NCI-H345 (cell line): Measurements from ENCODE around the gene UBE2V1.
"Not testable (repeated sequence)": the region's sequence is repeated elsewhere in the genome, so short reads cannot be mapped to it uniquely, and the experiment has no call there.

Experiments
- DNase-seq: peaks from one replicate; lab custom pipeline; 2025; lab: John Stamatoyannopoulos, UW

UBE2V1 gene

GRCh38 chr20:50115041-50115512 is 2.1 kb upstream of the UBE2V1 start:
- no peak for DNase-seq

GRCh38 chr20:50113420-50114224 is 672 bp upstream of the UBE2V1 start:
- peak; percentile 35 for DNase-seq

GRCh38 chr20:50111829-50112495 is 988 bp downstream of the UBE2V1 start:
- DNase-seq: no peak

DNA sequence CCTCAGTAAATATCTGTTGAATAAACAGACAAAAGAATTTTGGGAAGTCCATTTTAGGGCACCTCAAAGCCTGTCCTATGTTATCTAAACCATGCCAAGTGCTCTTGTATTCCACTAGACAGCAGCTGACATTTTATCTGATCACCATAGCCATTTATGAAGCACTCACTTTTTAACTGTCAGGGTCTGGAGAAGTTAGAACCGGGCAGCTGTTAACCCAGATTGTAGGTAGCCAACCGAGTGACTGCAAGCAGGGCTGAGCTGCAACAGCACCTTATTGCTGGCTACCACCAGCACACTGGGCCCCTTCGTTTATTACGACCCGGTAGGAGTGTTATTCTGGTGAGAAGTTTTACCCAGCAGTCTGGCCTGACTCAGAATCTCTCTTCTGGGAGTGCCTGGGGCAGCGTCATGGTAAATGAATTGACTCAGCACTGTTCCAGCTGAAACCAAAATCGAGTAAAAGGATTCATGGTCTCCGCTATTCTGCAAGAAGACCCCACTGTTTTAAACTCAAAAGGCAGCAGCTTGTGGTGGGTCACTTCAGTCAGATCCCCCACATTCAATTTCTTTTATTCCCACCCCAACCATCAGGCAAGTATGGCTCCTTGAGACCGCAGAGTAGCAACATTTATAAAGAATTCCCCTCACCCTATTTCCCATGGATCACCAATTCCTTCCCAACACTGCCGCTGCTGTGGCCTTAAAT is 1.7 kb downstream of the UBE2V1 start:
- DNase-seq: no peak

DNA sequence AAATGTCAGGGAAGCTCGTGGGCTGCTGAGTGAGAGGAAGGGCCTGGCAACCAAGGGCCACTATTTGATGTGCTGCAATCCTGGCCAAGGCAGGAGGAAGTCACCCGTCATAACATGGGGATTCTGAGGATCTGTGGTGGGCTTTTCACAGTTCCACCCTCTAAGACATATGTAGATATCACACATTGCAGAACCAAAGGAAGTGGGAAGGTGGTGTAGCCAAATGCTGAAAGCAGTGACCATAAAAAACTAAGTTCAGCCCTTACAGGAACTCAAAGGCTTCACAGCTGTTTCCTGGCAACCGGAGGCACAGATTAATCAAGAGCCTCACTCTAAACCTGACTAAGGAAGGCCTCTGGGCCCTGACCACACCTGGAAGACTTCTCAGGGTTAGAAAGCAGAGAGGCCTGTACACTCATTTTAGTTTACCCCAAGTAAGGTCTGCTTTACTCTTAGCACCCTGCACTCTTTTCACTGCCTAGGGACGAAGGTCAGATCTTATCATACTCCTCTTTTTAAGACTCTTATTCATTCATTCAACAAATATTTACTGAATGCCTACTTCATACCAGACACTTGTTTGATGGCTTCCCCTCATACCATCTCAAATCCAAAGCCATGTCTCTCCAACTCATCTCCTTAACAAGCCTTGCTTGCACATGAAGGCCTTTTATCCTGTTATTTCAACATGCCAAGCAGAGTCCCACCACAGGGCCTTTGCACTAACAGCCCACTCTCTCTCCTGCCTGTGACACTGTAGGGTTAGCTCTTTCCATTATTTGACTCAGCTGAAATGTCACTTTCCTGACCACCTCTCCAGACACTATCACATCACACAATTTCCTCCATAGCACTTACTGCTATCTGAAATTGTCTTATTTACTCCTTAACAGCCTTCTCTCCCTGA is 2.6 kb downstream of the UBE2V1 start:
- no peak for DNase-seq

GRCh38 chr20:50108556-50109235 is 4.3 kb downstream of the UBE2V1 start:
- DNase-seq: no peak

DNA sequence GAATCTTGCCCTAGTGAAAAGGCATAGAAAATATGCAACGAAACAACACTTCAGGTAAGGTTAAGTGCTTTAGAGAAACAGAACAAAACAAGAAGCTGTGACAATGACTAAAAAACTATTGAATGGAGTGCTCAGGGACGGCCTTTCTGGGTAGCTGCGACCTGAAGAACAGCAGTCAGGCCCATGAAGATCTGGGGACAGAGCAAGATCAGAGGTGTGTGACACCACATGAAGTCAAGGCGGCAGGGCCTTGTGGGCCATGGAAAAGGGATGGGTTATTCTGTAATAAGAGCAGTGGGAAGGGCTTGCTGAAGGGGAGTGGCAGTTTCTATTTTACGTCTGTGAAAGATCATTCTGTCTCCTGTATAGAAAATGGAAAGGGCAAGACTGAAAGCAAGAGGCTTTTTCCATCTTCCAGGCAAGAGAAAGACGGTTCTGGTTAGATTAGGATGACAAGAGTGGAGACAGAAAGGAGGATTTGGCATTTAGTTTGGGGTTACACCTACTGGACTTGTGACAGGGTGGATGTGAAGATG is 5.1 kb downstream of the UBE2V1 start:
- DNase-seq: no peak

DNA sequence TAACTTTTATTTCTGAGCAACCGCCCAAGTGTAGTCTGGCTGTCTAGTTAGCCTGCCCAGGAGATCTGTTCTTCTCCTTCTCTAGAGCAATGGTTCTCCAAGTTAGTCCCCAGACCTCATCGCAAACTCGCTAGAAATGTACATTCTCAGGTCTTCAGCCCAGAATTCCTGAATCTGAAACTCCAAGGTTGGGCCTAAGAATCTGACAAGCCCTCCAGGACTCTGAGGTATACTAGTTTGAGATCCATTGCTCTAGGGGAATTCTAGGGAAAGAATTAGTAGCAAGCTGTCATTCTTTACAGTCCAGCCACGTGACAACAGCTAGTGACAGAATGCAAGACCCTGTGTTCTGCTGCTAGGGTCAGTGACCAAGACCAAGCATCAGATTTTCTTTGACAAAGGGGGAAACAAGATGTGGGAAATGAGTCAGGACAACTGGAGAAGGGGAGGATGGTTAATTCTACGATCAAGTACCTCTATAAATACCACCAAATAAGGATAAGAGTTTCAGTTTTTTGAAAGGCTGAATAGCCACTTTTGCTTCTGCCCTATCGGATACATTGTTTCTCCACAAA is 5.8 kb downstream of the UBE2V1 start:
- DNase-seq: no peak

GRCh38 chr20:50106669-50107068 is 6.3 kb downstream of the UBE2V1 start:
- DNase-seq: not testable (repeated sequence)

- not testable (repeated sequence) for DNase-seq
Measured at GRCh38 chr20:50103464-50104107, 9.4 kb downstream of the UBE2V1 start.

DNA sequence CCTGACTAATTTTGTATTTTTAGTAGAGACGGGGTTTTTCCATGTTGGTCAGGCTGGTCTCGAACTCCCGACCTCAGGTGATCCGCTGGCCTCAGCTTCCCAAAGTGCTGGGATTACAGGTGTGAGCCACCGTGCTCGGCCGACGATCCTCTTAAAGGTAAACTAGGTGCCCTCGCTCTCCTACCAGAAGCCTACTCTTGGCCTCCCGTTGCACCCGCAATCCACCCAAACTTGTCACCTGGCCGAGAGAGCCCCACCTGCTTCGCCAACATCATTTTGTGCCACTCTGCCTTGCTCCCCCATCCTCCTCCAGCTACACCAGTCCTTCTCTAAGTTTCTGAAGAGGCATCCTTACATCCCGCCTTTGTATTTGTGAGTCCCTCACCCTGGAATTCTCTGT is 10.4 kb downstream of the UBE2V1 start:
- DNase-seq: not testable (repeated sequence)

DNA sequence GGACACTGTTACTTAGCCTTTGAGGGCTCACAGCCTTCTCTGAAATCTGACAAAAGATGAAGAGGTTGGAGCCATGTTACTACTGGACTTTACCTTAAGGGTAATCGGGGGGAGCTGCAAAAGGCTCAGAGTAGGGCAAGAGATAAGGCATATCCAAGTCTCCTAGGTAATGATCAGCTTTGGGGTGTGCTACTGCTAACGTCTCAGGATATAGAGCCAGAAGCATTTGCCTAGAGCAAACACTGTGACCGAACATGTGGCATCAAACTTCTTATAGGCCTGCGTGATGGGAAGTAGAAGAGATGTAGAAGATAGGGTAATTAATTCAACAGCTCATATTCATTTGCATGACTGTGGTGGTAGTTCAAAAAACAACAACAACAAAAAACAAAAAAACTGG is 11.1 kb downstream of the UBE2V1 start:
- DNase-seq: no peak

- DNase-seq: no peak
Measured at GRCh38 chr20:50101281-50101680, 11.7 kb downstream of the UBE2V1 start.

DNA sequence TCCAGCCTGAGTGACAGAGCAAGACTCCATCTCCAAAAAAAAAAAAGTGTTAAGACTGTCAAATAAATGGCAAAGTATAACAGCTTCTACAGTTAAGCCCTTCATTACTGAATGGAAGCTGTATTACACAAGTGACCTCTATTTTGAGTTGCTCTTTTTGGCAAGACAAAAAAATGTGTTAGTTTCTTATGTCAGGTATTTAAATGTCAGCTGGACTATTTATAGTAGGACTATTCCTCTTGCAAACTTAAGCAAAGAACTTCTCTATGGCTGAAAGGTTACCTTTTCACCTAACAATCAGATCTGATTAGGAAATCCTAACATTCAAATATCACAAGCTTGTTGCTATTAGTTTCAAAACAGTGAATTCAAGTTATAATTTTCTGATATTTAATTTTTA is 12.4 kb downstream of the UBE2V1 start:
- no peak for DNase-seq

GRCh38 chr20:50099565-50099991 is 13.4 kb downstream of the UBE2V1 start:
- no peak for DNase-seq

GRCh38 chr20:50099113-50099512 is 13.8 kb downstream of the UBE2V1 start:
- DNase-seq: no peak

GRCh38 chr20:50098259-50098658 is 14.7 kb downstream of the UBE2V1 start:
- DNase-seq: no peak

DNA sequence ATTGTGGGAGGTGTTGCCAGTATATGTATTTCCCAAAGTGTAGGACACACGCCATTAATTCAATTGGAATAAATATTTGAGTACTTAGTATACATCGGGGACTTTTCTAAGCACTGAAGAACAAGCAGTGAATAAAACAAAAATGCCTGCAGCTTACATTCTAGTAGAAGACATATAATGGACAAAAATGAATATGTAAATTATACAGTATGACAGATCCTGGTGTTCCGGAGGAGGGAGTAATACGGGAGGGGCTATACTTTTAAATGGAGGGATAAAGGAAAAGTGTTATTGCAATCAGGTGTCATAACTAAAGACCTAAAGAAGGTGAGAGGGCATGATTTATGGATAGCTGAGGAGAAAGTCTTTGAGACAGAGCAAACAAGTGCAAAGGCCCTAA is 15.1 kb downstream of the UBE2V1 start:
- DNase-seq: no peak

DNA sequence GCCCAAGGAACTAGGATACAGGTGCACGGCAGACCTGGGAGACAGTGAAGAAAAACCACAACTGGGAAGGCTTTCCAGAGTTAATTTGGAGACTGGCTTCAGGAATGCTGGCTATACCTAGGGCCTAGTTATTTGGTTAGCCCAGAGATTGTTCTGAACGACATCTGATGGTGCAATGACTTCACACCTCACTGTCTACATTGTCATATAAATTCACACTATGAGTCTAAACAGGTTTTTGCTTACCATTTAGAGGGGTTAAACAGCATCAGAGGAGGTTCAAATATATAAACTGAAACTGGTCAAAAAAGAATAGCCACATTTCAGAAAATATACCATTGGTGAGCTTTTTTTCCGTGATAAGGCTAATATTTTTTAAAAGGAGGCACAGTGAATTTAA is 16.7 kb downstream of the UBE2V1 start:
- DNase-seq: no peak

- DNase-seq: no peak
Measured at GRCh38 chr20:50095476-50096078, 17.4 kb downstream of the UBE2V1 start.
